Activated CD8-positive, alpha-beta memory T cell treated with anti-CD3 and anti-CD28 coated beads, Interleukin-2, amount 50 U/mL, for 48 hours (primary cell): ENCODE data around the gene FOXK1.

ENCODE experiments used
- DNase-seq: peaks from one replicate; pipeline ENCODE4 v3.0.0-alpha.2; 2020

The FOXK1 gene

DNA sequence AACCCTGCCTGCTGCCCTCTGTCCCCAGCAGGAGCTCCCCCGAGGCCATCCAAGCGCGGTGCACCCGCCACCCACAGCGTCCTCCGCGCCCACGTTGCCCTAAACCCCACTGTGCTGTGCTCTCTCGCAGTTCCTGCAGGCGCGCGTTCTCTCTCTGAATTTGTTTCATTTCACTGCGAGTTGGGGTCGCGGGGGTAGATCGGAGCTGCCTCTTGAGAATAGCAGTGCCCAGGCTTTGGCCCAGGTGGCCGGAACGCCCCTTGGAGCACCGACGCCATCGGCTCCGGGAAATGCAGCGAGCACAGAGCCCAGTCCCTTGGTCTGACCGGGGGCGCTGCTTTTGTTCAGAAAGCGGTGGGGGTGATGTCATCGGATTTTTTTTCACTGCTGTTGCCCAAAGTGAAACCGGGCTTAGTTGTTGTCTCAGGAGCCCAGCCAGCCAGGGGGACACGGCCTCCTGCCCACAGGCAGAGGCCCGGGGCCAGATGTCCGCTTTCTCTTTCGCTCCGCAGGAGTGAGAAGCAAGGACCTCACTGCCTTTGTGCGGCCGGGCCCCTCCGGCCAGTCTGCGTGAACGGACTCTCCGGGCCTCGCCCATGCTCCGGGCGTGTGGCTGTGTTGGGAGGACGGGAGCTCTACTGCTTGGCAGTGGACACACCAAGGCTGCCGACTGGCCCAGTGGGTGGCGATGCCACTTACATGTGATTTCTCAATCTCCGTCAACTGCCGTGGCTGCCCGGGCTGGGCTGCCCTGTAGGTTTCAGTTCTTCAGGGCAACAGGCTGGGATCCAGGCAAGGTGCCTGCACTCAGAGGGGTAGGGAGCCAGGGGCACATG is 43.1 kb downstream of the FOXK1 start:
- peak; percentile 74 for DNase-seq

GRCh38 chr7:4725850-4726450 is 43.9 kb downstream of the FOXK1 start:
- no peak for DNase-seq

- DNase-seq: no peak
Measured at GRCh38 chr7:4726566-4726965, 44.5 kb downstream of the FOXK1 start.

DNA sequence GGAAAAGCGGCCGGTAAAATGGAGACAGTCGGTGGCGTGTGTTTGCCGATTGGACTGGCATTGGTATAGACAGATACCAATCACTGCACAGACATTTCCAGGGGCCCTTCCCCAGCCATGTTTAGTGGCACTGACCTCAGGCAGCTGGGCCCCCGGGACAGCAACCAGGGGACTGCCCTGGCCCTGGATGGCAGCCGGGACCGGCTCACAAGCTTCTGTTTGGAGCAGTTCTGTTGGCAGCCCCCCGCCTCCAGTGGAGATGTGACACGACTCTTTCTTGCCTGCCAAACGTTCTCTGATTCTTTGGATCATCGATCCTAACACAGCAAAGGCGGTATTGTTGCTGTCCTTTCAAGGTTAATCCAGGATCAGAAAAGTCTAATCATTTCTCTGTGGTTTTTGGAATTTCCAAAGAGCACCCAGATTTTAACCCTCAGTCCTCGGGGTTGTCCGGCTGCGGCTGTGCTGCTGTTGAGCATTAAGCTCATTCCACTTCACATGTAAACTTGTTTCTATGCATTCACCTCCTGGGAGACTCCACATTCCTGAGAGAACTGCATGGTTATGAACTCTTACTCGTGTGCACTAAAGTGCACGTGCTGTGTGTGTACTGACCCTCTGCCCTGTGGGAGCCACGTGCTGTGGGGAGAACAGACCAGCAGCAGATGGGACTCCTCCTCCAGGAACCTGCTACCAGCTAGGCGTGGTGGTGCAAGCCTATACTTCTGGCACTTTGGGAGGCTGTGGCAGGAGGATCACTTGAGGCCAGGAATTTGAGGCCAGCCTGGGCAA is 46.0 kb downstream of the FOXK1 start:
- DNase-seq: no peak

GRCh38 chr7:4729266-4729665 is 47.2 kb downstream of the FOXK1 start:
- DNase-seq: no peak

GRCh38 chr7:4730276-4730675 is 48.2 kb downstream of the FOXK1 start:
- DNase-seq: no peak

DNA sequence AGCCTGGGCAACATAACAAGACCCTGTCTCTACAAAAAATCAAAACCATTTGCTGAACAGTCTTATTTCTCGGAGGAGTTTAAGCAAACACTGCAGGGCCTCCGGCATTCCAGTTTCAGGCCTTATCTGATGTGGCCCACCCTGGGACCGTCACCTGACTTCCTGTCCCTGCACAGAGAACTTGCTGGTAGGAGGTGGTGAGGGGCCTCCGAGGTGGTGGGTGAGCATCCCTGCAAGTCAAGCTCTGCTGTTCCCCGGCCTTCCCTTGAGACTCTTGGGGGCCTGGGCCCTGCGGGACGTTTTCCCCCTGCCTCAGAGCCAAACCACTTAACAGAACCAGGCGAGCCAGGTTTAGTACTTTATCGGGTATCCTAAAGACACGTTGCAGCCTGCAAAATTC is 48.9 kb downstream of the FOXK1 start:
- DNase-seq: no peak

DNA sequence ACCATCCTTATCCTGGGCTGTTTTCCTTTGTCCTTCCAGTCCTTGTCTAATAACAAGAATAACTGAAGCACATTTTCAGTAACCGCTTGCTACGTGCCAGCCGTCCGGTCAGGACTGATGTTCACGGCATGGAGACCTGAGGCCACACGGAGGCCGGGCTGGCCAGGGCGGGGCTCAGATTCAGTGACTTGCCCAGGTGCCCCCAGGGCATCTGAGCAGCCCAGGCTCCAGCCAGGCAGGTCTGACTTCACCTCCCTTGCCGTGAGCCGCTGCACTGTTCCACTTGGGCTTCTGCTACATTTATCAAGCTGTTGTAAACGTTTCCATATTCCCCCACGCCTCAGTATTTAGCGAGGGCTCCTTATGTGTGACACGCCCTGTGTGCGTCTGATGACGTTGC is 49.7 kb downstream of the FOXK1 start:
- DNase-seq: no peak

- DNase-seq: no peak
Measured at GRCh38 chr7:4733936-4734528, 51.9 kb downstream of the FOXK1 start.

DNA sequence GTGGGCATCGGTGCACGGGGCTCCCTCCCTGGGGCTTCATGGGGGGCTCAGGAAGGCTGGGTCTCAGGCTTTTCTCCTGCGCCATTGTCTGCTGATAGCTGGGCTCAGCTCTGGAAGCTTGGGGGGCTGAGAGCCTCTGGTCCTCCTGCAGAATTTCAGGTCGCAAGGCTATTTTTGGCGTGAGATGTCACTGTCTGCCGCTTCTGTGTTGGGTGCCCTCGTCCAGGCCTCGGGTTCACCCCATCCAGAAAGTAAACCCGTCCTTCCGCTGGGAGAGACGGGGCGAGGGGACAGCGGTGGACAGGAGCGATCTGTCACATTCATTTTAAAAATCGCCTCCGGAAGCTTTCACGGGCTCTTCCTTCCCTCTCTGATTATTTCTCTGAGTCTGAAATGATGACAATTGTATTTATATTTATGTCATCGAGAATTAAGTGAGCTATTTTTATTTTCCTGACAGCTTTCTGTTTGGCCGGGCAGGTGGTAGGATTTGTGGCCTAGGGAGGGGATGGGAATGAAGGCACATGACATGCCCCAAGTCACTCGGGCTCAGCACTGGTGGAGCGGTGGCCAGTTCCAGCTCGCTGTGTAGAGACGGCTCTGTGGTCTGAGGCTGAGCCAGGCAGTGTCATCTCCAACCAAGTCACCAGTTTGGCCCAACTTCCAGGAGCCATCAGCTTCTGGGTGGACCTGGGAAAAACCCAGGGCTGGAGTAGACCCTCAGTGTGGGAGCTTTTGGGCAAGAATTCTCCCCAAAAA is 52.7 kb downstream of the FOXK1 start:
- DNase-seq: no peak

GRCh38 chr7:4737300-4737699 is 55.2 kb downstream of the FOXK1 start:
- no peak for DNase-seq

GRCh38 chr7:4738711-4739527 is 56.8 kb downstream of the FOXK1 start:
- DNase-seq: peak; percentile 60

- DNase-seq: peak; percentile 61
Measured at GRCh38 chr7:4739528-4739992, 57.5 kb downstream of the FOXK1 start.

GRCh38 chr7:4740796-4741195 is 58.7 kb downstream of the FOXK1 start:
- DNase-seq: no peak

GRCh38 chr7:4742051-4742573 is 60.0 kb downstream of the FOXK1 start:
- no peak for DNase-seq

DNA sequence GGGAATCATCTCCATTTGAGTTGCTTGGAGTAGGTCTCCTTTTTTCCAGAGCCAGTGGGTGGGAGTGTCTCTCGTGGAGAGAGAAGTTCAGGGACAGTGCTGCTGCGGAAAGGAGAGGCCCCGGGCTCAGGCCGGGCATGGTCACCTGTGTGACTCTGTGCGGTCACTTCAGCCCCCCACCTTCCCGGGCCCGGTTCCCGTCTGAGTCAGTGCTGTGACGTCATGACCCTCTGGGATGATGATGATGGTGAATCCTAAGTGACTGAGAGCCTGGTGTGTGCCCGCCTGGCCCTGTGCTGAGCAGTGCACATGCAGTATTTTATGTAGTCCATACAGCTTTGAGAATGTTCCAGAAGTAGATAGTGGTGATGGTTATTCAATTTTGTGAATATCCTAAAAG is 60.8 kb downstream of the FOXK1 start:
- DNase-seq: no peak

DNA sequence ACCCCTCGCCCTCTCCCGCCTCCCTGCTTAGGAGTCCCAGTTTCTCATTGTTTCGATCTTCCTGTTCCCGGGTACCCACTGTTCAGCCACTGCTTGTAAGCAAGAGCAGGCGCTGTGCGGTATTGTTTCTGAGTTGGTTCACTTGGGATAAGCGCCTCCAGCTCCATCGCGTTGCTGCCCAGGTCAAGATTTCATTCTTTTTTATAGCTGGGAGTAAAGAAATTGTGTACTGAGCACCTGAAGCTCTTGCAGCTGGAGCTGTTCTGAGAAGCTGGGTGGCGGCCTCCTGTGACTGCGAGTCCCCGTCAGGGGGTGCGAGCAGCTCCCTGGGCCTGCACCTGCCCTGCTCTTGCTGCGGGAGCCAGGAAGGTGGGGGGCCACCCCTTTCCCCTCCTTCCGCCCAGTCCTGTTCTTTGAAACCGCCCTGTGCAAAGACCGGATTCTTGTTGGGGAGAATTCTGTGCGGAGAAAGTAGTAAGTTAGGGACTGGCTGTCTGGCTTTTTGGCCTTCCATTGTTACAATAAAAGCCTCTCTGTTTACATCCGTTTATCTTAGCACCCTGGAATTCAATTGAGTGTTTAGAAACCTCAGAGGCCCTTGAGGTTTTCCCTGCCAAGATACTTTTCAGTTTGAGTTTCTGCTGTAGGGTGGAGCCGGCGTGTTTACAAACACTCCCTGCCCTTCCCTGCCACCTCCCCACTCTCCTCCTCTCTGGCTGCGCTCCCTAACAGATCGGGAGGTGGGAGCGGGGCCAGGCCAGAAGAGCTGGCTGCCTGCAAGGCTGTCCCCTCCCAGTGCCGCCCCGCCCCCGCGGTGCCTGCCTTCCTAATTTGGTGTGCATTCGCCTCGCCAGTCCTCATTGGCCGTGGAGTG is 62.5 kb downstream of the FOXK1 start:
- DNase-seq: peak; percentile 86

- DNase-seq: no peak
Measured at GRCh38 chr7:4745265-4745919, 63.3 kb downstream of the FOXK1 start.
